ENCODE measurements around the gene KPNB1.

Gene KPNB1

DNA sequence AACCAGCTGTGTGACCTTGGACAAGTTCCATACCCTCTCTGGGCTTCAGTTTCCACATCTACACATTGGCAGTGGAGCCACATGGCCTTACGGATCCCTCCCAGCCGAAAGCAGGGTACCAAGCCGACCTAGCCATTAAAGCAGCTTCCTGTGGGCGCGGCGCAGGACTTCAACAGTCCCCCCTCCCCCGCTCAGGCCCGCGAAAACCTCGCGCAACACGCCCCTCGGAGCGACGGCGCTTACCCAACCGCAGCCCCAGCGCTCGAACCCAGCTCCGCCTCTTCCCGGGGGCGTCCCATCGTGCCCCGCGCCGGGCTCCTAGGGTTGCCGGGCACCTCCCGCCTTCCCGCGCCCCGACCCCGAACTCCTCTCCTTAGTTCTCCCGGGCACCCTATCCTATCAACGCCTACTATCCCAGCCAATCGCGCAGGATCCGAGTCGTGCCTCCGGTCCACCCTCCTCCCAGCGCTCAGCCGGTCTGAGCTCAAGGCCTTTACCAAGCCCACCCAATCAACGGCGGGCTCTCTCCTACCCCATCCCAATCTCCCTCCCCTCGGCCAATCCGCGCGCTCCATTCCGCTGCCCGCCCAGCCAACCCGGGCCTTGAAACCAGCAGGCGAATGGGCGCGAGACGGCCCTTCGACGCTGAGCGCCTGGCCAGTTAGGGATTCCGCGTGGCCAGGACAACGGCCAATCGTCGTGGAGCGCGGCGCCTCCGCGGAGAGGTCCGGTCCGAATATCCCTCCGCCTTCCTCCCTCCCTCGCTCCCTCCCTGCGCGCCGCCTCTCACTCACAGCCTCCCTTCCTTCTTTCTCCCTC is at the start of gene KPNB1:
Gene KPNB1, plus strand, starts transcription at position 767 of the 819 bp plus-strand sequence. CDS start 326 bp downstream, outside the sequence.
- DNase-seq (ENCODE audit: low read depth), result peak; percentile 93

DNA sequence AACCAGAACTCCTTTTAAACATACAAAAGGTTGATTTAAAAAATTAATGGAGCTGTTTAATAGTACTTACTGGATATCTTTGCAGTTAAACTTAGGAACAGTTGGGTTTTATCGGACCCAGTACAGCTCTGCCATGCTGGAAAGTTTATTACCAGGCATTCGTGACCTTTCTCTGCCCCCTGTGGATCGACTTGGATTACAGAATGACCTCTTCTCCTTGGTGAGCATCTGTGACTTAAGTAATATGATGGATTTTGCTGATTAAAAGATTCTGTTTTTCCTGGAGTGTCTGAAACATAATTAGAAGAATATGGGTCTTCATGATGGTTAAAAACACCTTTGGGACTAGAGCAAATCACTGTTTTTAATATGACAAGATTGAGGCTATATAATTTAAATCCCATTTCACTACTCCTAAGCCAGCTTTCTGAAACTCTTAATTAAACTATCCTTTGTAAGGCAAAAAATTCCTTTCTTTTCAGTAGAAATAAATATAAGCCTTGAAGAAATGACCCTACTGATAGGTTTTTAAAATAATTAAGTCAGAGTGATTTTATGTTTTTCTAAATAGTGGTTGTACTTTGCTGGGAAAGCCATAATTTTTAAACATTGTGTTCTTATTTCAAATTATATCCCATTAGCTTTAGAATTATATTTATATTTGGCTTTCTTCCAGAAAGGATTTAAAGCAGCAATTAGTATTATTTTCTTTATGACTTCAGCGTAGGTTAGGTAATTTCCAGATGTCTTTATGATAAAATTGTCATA is 45.7 kb upstream of the KPNB1 start:
- no peak for DNase-seq (ENCODE audit: low read depth)

DNA sequence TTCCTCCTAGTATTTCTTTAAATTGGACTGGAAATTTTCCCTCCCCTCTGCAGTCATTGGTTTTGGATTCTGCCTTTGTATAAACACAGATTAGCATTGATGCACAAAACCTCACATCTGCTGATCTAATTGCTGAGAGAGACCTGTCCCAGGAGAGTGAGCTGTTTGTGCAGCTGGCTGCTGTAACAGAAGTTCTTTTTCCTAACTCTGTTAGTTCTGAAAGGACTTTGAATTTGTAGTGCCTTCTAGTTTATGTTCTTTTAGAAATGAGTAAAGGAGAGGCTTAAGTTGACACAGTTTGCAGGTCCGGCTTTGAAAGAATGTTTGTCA is 45.2 kb upstream of the KPNB1 start:
- no peak for DNase-seq (ENCODE audit: low read depth)

DNA sequence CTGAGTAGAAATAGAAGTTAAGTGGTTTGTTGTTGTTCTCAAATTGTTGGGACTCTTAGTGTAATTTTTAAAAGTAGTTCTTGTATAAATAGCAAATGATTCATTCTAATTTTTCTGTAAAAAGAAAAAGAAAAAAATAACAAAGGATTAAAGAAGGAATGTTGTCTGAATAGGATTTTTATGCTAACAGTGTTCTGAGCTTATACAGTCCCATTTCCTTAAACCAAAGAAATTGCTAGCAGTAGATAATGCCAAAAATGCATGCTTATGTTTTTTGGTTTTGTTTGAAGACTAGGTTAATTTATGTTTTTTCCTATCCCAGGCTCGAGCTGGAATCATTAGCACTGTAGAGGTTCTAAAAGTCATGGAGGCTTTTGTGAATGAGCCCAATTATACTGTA is 44.7 kb upstream of the KPNB1 start:
- no peak for DNase-seq (ENCODE audit: low read depth)

DNA sequence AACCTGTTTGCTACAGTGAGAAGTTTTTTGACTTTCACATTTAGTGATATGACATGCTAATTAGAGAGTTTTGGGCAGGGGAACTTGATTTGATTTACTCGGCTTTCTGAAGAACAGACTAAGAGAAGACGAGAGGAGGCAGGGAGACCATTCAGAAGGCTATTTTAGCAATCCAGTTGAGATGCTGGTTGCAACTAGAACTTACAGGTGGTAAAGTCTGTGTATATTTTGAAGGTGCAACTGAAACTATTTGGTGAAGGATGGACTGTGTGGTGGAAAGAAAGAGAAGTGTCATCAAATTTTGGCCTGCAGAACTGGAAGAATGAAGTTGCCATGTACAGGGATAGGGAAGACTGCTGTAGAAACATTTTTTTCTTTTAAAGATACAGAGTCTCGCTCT is 42.2 kb upstream of the KPNB1 start:
- no peak for DNase-seq (ENCODE audit: low read depth)

DNA sequence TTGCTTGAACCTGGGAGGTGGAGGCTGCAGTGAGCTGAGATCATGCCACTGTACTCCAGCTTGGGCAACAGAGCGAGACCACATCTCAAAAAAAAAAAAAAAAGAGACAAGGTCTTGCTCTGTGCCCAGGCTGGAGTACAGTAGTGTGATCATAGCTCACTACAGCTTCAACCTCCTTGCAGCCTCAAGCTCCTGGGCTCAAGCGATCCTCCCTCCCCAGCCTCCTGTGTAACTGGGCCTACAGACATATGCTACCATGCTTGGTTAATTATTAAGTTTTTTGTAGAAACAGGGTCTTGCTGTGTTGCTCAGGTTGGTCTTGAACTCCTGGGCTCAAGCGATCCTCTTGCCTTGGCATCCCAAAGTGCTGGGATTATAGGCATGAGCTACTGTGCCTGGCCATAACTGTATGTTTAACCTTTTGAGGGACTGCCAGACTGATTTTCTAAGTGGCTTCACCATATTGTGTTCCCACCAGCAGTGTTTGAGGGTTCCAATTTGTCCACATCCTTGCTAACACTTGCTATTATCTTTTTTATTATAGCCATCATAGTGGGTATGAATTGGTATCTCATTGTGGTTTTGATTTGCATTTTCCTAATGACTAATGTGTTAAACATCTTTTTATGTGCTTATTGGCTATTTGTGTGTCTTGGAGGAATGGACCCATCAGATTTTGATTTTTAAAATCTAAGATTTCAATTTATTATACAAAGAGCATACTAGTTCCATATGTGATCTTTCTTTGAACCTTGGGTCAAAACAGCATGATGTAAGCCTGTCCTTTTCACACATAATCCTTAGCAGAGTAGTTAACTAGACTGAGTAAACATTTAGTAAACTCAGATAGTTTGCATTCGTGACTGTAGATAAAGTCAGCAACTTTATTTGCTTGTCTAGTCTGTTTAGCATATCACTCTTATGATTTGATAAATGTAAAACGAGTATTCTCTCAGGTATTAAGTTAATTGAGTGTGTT is 38.1 kb upstream of the KPNB1 start:
- no peak for DNase-seq (ENCODE audit: low read depth)

DNA sequence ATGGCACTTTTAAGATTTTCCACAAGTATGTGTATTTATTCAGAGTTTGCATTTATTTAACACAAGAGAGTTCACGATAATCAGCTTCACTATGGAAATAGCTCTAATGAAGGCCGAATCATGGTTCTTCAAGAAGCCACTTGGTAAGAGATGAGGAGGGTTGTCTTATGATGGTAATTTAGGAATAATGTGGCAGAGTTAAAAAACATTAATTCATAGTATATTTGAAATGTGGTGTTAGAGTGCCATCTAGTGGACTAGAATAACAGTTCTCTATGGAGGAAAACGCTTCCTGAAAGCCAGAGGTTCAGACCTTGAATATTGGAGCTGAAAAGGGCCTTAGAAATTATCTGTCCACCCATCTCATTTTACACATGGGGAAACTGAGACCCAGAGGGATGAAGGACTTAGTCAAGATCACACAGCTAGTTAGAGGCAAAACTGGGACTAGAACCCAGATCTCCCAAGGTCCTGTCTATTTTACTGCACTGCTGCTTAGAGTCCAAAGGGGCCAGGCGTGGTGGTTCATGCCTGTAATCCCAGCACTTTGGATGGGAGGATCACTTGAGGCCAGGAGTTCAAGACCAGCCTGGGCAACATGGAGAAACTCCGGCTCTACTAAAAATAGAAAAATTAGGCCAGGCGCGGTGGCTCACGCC is 33.8 kb upstream of the KPNB1 start:
- no peak for DNase-seq (ENCODE audit: low read depth)

DNA sequence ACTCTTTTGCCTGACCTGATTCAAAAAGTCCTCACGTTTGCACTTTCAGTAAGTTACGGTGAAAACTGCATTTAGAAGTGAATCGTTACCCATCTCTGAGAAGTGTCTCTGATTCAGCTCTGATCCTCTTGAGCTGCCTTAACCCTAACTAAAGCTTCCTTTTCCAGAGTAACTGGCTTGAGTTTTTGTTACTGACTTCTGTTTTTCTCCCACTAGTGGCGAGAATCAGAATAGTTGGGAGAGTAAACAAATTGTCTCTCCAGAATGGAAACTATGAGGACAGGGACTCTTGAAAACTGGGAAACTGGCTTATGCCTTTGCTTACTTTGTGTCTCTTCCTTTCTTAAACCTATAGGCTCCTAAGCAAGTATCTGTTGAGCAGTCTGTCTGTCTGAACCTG is 31.3 kb upstream of the KPNB1 start:
- DNase-seq (ENCODE audit: low read depth), result no peak

DNA sequence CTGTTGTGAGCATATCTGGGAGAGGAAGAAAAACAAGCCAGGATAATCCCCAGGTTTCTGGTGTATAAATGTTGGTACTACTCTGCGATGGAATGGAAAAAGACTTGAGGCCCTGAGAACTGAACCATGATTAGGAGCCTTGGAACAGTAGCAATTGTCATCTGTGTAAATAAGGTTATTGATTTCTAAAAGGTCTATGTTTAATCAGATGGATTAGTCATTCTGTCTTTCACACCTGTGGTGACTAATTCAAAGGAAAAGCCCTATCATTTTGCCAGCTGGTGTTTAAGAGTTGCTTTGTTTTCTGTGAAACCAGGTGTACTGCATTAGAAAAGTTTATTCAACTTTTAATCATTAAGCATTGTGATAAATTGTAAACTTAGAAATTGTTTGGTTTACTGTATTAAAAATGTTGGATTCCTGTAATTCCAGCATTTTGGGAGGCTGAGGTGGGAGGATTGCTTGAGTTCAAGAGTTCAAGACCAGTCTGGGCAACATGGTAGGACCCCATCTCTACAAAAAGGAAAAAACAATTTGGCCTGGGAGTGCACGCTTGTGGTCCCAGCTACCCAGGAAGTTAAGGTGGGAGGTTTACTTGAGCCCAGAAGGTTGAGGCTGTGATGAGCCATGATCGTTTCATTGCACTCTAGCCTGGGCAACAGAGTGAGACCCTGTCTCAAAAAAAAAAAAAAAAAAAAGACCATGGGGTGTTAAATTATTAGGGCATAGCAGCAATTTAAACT is 29.0 kb upstream of the KPNB1 start:
- no peak for DNase-seq (ENCODE audit: low read depth)

DNA sequence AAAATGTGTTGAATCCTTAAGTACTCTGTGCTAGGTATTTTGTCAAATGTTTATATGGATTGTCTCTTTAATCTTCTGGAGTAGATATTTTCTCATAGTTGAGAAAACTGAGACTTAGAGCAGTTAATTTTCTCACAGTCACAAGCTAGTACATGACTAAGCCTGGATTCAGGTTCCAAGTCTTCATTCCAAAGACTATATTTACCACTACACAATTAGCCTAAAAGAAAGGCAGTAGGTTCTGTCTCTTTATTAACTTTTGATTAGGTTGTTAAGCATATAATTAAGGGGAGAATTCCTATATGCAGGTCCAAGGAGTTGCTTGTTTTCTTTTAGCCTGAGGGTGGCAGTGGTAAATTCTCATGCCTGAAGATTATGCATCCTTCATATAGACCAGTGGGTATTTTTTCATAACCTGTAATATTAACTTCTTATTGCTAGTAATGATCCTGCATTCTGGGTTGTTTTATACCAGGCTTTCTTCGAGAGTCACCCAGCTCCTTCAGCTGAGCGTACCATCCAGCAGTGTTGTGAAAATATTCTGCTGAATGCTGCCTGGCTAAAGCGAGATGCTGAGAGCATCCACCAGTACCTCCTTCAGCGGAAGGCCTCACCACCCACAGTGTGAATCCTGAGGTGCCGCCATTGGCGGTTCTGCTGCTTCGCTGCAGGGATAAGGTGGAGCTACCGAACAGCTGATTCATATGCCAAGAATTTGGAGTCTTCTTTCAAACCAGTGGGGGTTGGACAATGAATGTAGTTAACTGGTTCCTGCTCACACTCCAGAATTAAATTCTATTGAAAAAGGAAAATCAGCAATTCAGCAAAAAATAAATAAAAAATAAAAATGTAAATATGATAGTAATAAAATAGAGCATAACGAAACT is 28.2 kb upstream of the KPNB1 start:
- DNase-seq (ENCODE audit: low read depth), result no peak

DNA sequence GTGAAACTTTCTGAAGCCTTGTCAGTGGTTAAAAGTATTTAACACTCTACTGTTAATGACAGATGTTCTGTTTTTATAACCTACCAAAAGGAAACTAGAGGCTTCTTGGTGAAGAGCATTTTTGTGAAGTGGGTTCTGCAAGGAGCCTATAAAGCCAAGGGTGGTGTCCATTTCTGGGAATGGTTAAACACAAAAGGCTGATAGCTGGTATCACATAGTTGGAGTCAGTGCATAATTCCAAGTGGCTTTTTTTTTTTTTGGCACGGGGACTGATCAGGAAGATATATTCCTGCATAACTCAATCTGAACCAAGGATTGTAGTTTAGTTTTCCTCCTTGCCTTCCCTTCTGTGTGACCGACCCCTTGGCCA is 27.6 kb upstream of the KPNB1 start:
- DNase-seq (ENCODE audit: low read depth), result no peak

DNA sequence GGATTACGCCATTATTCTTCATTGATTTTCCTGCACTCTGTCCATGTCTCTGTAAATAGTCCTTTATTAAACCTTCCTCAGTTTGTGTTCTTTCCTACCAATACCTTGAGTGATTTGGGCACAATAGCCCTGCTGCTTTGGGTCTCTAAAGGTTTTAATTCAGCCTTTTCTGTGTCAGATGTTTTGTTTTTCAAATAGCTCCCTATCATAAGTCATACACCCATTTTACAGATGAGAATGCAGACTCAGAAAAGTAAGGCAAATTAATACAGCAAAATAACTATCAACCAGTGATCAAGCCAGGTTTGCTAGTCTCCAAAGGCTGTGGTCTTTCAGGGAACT is 25.0 kb upstream of the KPNB1 start:
- no peak for DNase-seq (ENCODE audit: low read depth)

DNA sequence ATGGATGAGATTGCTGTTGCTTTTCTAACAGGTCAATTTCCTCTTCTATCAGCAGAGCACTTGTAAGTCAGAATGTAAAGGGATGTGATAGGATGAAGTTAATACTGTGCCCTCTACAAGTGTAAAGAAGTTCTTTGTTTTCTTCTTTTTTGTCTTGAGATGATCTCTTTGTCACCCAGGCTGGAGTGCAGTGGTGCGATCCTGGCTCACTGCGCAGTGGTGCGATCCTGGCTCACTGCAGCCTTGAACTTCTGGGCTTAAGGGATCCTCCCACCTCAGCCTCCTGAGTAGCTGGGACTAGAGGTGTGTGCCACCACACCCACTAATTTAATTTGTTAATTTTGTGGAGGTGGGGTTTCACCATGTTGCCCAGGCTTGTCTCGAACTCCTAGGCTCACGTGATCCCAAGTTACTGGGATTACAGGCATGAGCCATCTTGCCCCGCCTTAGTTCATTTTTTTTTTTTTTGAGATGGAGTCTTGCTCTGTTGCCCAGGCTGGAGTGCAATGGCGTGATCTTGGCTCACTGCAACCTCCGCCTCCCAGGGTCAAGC is 21.6 kb upstream of the KPNB1 start:
- DNase-seq (ENCODE audit: low read depth), result no peak

DNA sequence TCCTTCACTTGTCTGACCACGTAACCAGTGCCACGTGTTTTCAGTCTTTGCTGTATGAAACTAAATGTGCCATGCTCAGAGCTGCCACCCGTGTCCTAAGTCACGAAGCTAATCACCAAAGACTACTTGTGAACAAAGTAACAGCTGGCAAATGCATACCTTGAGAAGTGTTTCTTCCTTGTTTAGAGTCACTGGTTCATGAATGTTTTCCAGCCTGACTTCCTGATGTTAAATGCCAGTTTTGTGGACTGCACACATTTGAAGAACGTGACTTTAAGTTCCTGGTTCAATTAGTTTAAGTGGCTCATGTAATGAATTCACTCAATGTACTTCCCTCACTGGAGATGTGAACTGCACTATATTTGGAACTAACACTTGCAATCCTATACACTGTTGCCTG is 19.9 kb upstream of the KPNB1 start:
- no peak for DNase-seq (ENCODE audit: low read depth)

DNA sequence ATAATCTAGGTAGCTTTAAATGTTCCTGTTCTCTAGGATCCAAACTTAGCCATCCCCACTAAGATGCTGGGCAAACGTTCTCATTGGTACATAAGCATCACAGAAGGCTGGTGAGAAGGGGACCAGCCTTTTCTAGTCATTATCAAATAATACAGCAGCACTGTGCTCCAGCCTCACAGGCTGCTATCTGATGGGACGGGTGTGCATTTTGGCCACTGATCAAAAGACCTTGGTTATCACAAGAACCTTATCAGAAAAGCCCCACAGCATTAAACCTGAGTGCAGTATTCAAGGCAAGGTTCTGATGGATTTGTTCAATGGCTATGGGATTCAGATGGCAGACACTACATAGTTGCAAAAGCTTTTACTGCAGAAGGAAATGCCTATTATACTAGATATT is 19.1 kb upstream of the KPNB1 start:
- no peak for DNase-seq (ENCODE audit: low read depth)

DNA sequence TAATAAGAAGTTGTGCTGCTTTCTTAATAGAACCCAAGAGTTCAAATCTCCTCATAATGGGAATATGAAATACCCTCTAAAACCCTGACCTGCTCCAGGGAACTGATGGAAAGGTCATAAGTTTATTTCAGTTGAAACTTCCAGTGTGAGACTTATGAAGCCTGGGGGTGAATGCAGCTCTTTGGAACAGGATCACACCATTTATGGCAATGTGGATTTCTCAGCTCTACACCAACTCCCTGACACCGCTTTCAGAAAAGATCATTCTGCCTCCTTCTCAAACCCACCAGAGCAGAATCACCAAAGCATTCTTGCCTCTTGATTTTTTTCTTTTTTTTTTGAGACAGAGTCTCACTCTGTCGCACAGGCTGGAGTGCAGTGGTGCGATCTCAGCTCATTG is 16.7 kb upstream of the KPNB1 start:
- no peak for DNase-seq (ENCODE audit: low read depth)

DNA sequence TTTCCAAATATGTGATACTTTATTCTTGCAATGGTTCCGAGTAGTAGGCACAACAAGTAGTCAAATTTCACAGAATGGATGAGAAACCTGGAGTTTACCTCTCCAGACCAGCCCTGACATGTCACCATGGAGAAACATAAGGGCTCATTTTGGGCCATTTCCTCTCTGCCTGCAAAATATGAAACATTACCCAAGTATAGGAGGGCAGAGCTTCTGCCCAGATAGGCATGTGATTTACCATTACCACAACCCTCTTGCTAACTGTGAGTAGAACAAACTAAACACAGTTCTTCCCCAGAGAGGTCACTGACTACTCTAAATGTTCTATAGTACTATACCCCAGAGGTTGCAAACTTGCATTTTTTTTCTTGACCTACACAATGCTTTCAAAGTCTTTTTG is 15.7 kb upstream of the KPNB1 start:
- no peak for DNase-seq (ENCODE audit: low read depth)

DNA sequence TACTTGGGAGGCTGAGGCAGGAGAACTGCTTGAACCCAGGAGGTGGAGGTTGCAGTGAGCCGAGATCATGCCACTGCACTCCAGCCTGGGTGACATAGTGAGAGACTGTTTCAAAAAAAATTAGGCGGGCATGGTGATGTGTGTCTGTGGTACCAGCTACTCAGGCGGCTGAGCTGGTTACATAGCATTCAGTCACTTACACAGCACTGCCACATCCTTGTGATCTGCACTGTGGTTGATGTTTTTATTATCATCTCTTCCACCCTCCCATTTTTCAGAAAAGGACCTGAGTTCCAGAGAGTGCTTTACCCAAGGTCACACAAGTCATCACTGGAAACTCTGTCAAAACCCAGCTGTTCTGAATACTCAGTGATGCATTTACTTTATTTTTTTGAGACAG is 14.8 kb upstream of the KPNB1 start:
- no peak for DNase-seq (ENCODE audit: low read depth)

DNA sequence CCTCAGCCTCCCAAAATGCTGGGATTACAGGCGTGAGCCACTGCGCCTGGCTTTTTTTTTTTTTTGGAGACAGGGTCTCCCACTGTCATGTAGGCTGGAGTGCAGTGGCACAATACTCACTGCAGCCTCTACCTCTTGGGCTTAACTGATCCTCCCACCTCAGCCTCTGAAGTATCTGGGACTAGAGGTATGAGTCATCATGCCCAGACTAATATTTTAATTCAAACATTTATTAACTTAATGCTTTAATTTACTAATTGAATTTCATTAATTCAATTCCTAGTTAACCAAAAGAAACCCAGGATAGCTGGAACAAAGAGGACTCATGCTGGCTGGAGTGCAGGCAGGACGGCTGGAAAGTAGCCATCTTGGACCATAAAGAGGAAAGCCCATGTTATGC is 14.0 kb upstream of the KPNB1 start:
- no peak for DNase-seq (ENCODE audit: low read depth)

Measured in stimulated activated CD8-positive, alpha-beta memory T cell treated with anti-CD3 and anti-CD28 coated beads, Interleukin-7, amount 100 ng/mL, for 24 hours (primary cell).